GM12878 (cell line): ENCODE results near the gene TSC2. TPM values are rescaled to one million over a fixed set of nuclear protein-coding genes. Genes with fewer than 3 reads are reported as not detected.
A peak's percentile ranks its signal among the peaks of the same experiment; 100 is the strongest.

Source experiments
- ATAC-seq: fragments of 200-7000 bp; cut with Tn5 transposase; 3 replicates; pipeline ENCODE4 v1.9.1; 2020; ENCODE audit warnings: mild to moderate bottlenecking, moderate library complexity
- BruUV-seq: library from RNA; stranded (reverse); fragments of 400-500 nt; replicated peaks from 2 replicates; lab custom pipeline; 2021; lab: Mats Ljungman, UMichigan
- CTCF ChIA-PET: fragments of 300-600 bp; sonication (Branson Sonifier 250); formaldehyde crosslinking; extraction: SDS; loops from one replicate; lab custom pipeline; 2021; ENCODE audit warnings: inconsistent platforms; lab: Yijun Ruan, JAX
- POLR2A ChIA-PET: fragments of 350-600 bp; formaldehyde crosslinking; extraction: SDS; loops from one replicate; lab custom pipeline; 2021; ENCODE audit warnings: inconsistent platforms; lab: Charles Lee
- RAD21 ChIA-PET: fragments of 300-600 bp; sonication (Branson Sonifier 250); formaldehyde crosslinking; loops from one replicate; lab custom pipeline; 2023; ENCODE audit warnings: antibody characterized with exemption; ENCODE audit not compliant: unreplicated experiment; lab: Charles Lee
- SMC1A ChIA-PET: fragments of 300-600 bp; sonication (Branson Sonifier 250); formaldehyde crosslinking; loops from one replicate; lab custom pipeline; 2023; ENCODE audit not compliant: unreplicated experiment, uncharacterized antibody; lab: Charles Lee
- DNase-seq: peaks from one replicate; pipeline ENCODE4 v3.0.0-alpha.2; 2011; ENCODE audit warnings: low read depth, low spot score
- FAIRE-seq: peaks from 3 replicates; lab custom pipeline; 2011; peaks lifted over from hg19 to GRCh38; lab: Jason Lieb, UNC
- H2AFZ ChIP-seq: 2 replicates; pipeline ENCODE4 v1.6.0; 2011; ENCODE audit warnings: low read depth, low read length, control low read depth; ENCODE audit not compliant: control insufficient read depth
- H3K27ac ChIP-seq: 2 replicates; pipeline ENCODE4 v1.5.1; 2011; ENCODE audit warnings: control low read depth; ENCODE audit not compliant: control insufficient read depth, insufficient read depth
- H3K27me3 ChIP-seq, 2 experiments: replicated peaks in 1 of 2; 2 replicates each; pipeline versions ENCODE4 v1.6.0 to v1.6.1; 2011; ENCODE audit warnings: low read length in 1 of 2; ENCODE audit not compliant: control insufficient read depth in 2 of 2, insufficient read depth in 2 of 2
- H3K36me3 ChIP-seq, 2 experiments: 2 replicates each; pipeline ENCODE4 v1.5.1; 2011; ENCODE audit warnings: low read length in 1 of 2; ENCODE audit not compliant: control insufficient read depth in 2 of 2, insufficient read depth in 2 of 2
- H3K4me1 ChIP-seq: 2 replicates; pipeline ENCODE4 v1.6.1; 2011; ENCODE audit warnings: mild to moderate bottlenecking, low read length, moderate library complexity, mixed read lengths; ENCODE audit not compliant: control insufficient read depth, insufficient read depth
- H3K4me2 ChIP-seq: 2 replicates; pipeline ENCODE4 v1.6.0; 2011; ENCODE audit warnings: control low read depth; ENCODE audit not compliant: control insufficient read depth, insufficient read depth
- H3K4me3 ChIP-seq: fragments of 200-600 bp; sonication (generic); 2 replicates; pipeline ENCODE4 v1.5.1; 2016
- H3K79me2 ChIP-seq: 2 replicates; pipeline ENCODE4 v1.6.0; 2011; ENCODE audit warnings: low read length; ENCODE audit not compliant: control insufficient read depth, insufficient read depth
- H3K9ac ChIP-seq: 2 replicates; pipeline ENCODE4 v1.8.0; 2011; ENCODE audit warnings: low read length, control low read depth, mixed read lengths; ENCODE audit not compliant: control insufficient read depth, insufficient read depth
- H3K9me3 ChIP-seq: replicated peaks from 3 replicates; pipeline ENCODE4 v1.5.1; 2011; ENCODE audit warnings: mild to moderate bottlenecking, low read length; ENCODE audit not compliant: control insufficient read depth, insufficient read depth
- H4K20me1 ChIP-seq: 2 replicates; pipeline ENCODE4 v1.6.0; 2011; ENCODE audit not compliant: control insufficient read depth, insufficient read depth
- BACH1 ChIP-seq: fragments of 450-650 bp; IDR thresholded peaks from 2 replicates; pipeline ENCODE4 v1.6.1; 2017; ENCODE audit warnings: mild to moderate bottlenecking, borderline replicate concordance
- CHD2 ChIP-seq: IDR thresholded peaks from 2 replicates; pipeline ENCODE4 v1.6.1; 2011; ENCODE audit warnings: low read depth, low read length, improper control_type of control experiment, borderline replicate concordance
- DPF2 ChIP-seq: fragments of 450-650 bp; IDR thresholded peaks from 2 replicates; pipeline ENCODE4 v1.6.1; 2017; ENCODE audit warnings: mild to moderate bottlenecking
- EED ChIP-seq: sonication (generic); IDR thresholded peaks from 2 replicates; pipeline ENCODE4 v1.6.1; 2016; ENCODE audit warnings: antibody characterized with exemption, low read depth
- EGR1 ChIP-seq, 2 experiments: IDR thresholded peaks; 1 replicate in 1 of 2; 2 replicates in 1 of 2; pipeline ENCODE4 v1.6.1; 2011 to 2012; ENCODE audit warnings: low read depth in 2 of 2, low read length in 2 of 2, borderline replicate concordance in 1 of 2, mild to moderate bottlenecking in 1 of 2, moderate library complexity in 1 of 2
- GABPA ChIP-seq: IDR thresholded peaks from 2 replicates; pipeline ENCODE4 v1.6.1; 2014; ENCODE audit warnings: antibody characterized with exemption, low read depth, mild to moderate bottlenecking, inconsistent platforms
- HDAC2 ChIP-seq: fragments of 200-600 bp; sonication (generic); IDR thresholded peaks from 2 replicates; pipeline ENCODE4 v1.6.1; 2017
- MTA3 ChIP-seq: IDR thresholded peaks from 2 replicates; pipeline ENCODE4 v1.6.1; 2012; ENCODE audit warnings: low read length, inconsistent platforms, borderline replicate concordance
- NBN ChIP-seq: fragments of 450-650 bp; IDR thresholded peaks from 2 replicates; pipeline ENCODE4 v1.6.1; 2016
- NFXL1 ChIP-seq: fragments of 450-650 bp; IDR thresholded peaks from 2 replicates; pipeline ENCODE4 v1.6.1; 2017; ENCODE audit warnings: antibody characterized with exemption, mild to moderate bottlenecking, borderline replicate concordance
- NR2F1 ChIP-seq: fragments of 450-650 bp; conservative IDR thresholded peaks from 2 replicates; pipeline ENCODE4 v1.6.1; 2017; ENCODE audit warnings: mild to moderate bottlenecking
- SMARCA5 ChIP-seq: fragments of 450-650 bp; IDR thresholded peaks from 2 replicates; pipeline ENCODE4 v1.6.1; 2017; ENCODE audit warnings: mild to moderate bottlenecking
- SRF ChIP-seq, 2 experiments: IDR thresholded peaks; 2 replicates each; pipeline ENCODE4 v1.6.1; 2011; ENCODE audit warnings: low read depth in 2 of 2, low read length in 2 of 2, mild to moderate bottlenecking in 1 of 2, moderate library complexity in 1 of 2
- SUPT20H ChIP-seq: IDR thresholded peaks from 2 replicates; pipeline ENCODE4 v1.6.1; 2011; ENCODE audit warnings: low read depth, mild to moderate bottlenecking, low read length, moderate library complexity, borderline replicate concordance; ENCODE audit not compliant: control insufficient read depth
- YBX1 ChIP-seq: fragments of 450-650 bp; IDR thresholded peaks from 2 replicates; pipeline ENCODE4 v1.6.1; 2016; ENCODE audit warnings: antibody characterized with exemption
- ZBED1 ChIP-seq: IDR thresholded peaks from 2 replicates; pipeline ENCODE4 v1.6.1; 2016; ENCODE audit warnings: borderline replicate concordance
- ZNF24 ChIP-seq: fragments of 450-650 bp; IDR thresholded peaks from 2 replicates; pipeline ENCODE4 v1.6.1; 2017; ENCODE audit warnings: antibody characterized with exemption, mild to moderate bottlenecking
- WGBS: methylation state at CpG from one replicate; pipeline ENCODE4 v1.1.6; 2016; ENCODE audit warnings: low lambda C conversion rate; ENCODE audit not compliant: insufficient replicate concordance, insufficient coverage; ENCODE audit errors: missing lambda C conversion rate; 5-methylcytosine and 5-hydroxymethylcytosine counted together
- in situ Hi-C: fragments of 300-500 bp; cut with MboI; formaldehyde crosslinking; loops from 9 replicates; pipeline ENCODE4 v1.14.3; 2018; ENCODE audit warnings: mixed read lengths
- intact Hi-C: fragments of 100-400 bp; cut with micrococcal nuclease; formaldehyde crosslinking; loops from one replicate; pipeline ENCODE4 v1.14.2; 2022; ENCODE audit not compliant: unreplicated experiment
- polyA plus RNA-seq, 11 experiments: library from polyadenylated mRNA; depleted of rRNA in 4 of 11; unstranded in 6 of 11; stranded (reverse) in 5 of 11; fragments of >200 nt; fragmentation: Nextera tagmentation in 4 of 11; fragmentation: Illumina TruSeq in 1 of 11; extraction: Ambion mirVana in 4 of 11; extraction: Trizol in 1 of 11; gene quantifications; 1 replicate in 1 of 11; 2 replicates in 10 of 11; pipeline versions ENCODE4 v1.2.1 to v1.2.3, GENCODE V29; 2011 to 2016; ENCODE audit warnings: inconsistent platforms in 2 of 11, missing spikeins in 2 of 11, low read depth in 1 of 11
- total RNA-seq, 4 experiments: library from RNA; depleted of rRNA in 3 of 4; stranded (reverse); fragments of >200 nt in 3 of 4; fragmentation: Illumina TruSeq in 1 of 4; extraction: Trizol in 1 of 4; gene quantifications; 2 replicates each; pipeline versions ENCODE4 v1.2.1 to v1.2.3, GENCODE V29; 2013 to 2021
- TF ChIP-seq, protein P1 (sequence below): fragments of 450-650 bp; formaldehyde crosslinking; IDR thresholded peaks from 2 replicates; pipeline ENCODE4 v1.4.0; 2022; ENCODE audit warnings: mild to moderate bottlenecking, moderate library complexity
- TF ChIP-seq, protein P2 (sequence below), 3 experiments: IDR thresholded peaks in 2 of 3; conservative IDR thresholded peaks in 1 of 3; 2 replicates each; pipeline ENCODE4 v1.5.1; 2011; ENCODE audit warnings: low read depth in 3 of 3, low read length in 3 of 3, mild to moderate bottlenecking in 3 of 3, control low read depth in 2 of 3, moderate library complexity in 2 of 3, inconsistent platforms in 1 of 3, mixed read lengths in 1 of 3; ENCODE audit not compliant: control insufficient read depth in 2 of 3, insufficient read depth in 1 of 3; ENCODE audit errors: extremely low read depth in 1 of 3

TSC2 gene
- total and polyA plus RNA-seq, 10 of the 15 experiments (the other 5 are each of a cell fraction or from before 2014, with no cell fraction given): 1.6 to 77.0 (median 21.6) TPM

DNA sequence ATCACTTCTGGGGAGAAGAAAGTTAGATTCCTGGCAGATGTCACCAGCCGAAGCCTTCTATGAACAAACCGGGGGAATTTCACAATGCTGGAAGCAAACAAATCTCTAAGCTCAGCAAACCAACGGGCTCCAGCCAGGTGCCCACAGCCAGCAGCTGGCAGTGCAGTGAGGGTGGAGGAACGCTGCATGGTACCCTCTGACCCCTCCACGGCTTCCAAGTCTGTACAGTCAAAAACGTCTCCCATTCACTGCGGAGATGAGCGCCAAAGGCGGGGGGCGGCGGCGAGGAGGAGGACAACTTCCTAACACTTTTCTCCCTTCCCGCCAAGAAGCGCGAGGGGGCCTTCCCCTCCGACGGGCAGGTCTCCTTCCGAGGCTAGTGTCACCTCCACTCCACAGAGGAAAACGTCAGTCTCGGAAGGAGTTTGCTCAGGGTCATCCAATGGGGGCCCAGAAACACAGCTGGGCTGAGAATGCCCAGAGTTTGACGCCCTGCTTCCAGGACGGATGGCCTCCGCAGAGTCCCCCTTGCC, 39.1 kb upstream of the TSC2 start (continued):
- TF ChIP-seq CHD2 (no peak), ZNF24 (no peak), EED (0 out of 2 replicates have a peak, but pooled peaks have one; percentile 13), EGR1 (IDR thresholded peaks at IDR 0.05; ENCODE audit: borderline replicate concordance in 1 of 2, low read depth in 2 of 2, low read length in 2 of 2) (0 out of 3 replicates have a peak, but pooled peaks of 1 of the 2 experiments have one; percentile 26), NR2F1 (no peak), SUPT20H (no peak), ZBED1 (no peak), YBX1 (no peak)

DNA sequence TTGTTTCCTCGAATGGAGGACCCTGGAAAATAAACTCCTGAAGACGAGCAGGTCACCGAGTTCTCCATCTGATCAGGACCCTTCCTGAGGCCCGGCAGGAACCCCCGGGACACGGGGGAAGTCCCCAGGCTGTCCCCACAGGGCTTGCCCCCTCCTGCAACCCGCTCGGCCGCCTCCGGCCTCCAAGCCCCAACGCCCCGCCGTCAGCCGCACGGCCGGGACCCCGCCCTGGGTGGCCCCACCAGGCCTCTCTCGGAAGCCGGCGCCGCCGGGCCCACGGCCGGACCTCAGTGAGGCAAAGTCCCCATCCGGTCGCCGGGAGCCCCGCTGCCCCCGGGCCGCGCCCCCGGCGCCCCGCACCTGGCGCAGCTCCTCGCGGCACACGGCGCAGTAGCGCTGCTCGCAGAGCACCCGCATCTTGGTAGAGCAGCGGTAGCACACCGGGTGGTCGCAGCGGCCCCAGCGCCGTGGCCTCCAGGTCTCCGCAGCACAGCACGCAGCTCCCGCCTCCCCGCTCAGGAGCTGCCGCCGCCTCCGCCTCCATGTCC, 38.5 kb upstream of the TSC2 start:
- Histone ChIP-seq H3K4me1 (peaks cover 21% of the 10 kb centered on the region), H2AFZ (no peak overlapping the region; the same call in 1 of the 2 replicates), H3K79me2 (peaks cover 61% of the 10 kb centered on the region), H3K9me3 (no peaks in the 10 kb centered on the region), H3K27ac (peak overlapping the region; percentile 89), H4K20me1 (no peaks in the 10 kb centered on the region), H3K27me3 (no peaks in the 10 kb centered on the region), H3K36me3 (peaks cover 0 to 3% of the 10 kb centered on the region in 2 experiments; a peak in 1 of 4 replicates), H3K4me3 (peak overlapping the region; percentile 100), H3K9ac (peak overlapping the region; percentile 92), H3K4me2 (peak overlapping the region; percentile 98)
- ATAC-seq (peak; percentile 25), DNase-seq (no peak), FAIRE-seq (no peak)
- BruUV-seq: no TSS peak
- intact Hi-C loops (loop anchor here (5.0 kb wide), 1 partner anchor 143 kb away; no protein-coding TSS in a partner anchor), in situ Hi-C loops (no loop called here)
- ChIA-PET RAD21 (no interaction called here), POLR2A (interaction anchor here (0.6 to 2.2 kb wide), 4 partner anchors 13 to 526 kb away, joined by 3 to 14 read pairs (median 6); partner anchors contain the start of gene TRAF7), SMC1A (interaction anchor here (1.1 to 1.9 kb wide), 2 partner anchors 28 to 146 kb away, joined by 3 to 5 read pairs; partner anchors contain the start of genes NOXO1 and TRAF7), CTCF (interaction anchor here (1.3 kb wide), 1 partner anchor 8 kb away, joined by 3 read pairs; no protein-coding TSS in a partner anchor)
- WGBS: 2% methylated on average over 44 of the region's 55 CpGs
- TF ChIP-seq SMARCA5 (peak; percentile 36; the same call in 1 of the 2 replicates), NBN (no peak), HDAC2 (no peak), NFXL1 (no peak), MTA3 (no peak), YBX1 (no peak), SRF (IDR thresholded peaks at IDR 0.05; ENCODE audit: low read depth in 2 of 2, low read length in 2 of 2) (no peak), BACH1 (no peak), GABPA (no peak), DPF2 (peak; percentile 30; the same call in 1 of the 2 replicates)
- TF ChIP-seq, protein P1, sequence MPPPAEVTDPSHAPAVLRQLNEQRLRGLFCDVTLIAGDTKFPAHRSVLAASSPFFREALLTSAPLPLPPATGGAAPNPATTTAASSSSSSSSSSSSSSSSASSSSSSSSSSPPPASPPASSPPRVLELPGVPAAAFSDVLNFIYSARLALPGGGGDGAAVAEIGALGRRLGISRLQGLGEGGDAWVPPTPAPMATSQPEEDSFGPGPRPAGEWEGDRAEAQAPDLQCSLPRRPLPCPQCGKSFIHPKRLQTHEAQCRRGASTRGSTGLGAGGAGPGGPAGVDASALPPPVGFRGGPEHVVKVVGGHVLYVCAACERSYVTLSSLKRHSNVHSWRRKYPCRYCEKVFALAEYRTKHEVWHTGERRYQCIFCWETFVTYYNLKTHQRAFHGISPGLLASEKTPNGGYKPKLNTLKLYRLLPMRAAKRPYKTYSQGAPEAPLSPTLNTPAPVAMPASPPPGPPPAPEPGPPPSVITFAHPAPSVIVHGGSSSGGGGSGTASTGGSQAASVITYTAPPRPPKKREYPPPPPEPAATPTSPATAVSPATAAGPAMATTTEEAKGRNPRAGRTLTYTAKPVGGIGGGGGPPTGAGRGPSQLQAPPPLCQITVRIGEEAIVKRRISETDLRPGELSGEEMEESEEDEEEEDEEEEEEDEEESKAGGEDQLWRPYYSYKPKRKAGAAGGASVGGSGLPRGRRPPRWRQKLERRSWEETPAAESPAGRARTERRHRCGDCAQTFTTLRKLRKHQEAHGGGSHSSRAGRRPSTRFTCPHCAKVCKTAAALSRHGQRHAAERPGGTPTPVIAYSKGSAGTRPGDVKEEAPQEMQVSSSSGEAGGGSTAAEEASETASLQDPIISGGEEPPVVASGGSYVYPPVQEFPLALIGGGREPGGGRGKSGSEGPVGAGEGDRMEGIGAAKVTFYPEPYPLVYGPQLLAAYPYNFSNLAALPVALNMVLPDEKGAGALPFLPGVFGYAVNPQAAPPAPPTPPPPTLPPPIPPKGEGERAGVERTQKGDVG (CRISPR knock-in tag): no peak
- TF ChIP-seq, protein P2, sequence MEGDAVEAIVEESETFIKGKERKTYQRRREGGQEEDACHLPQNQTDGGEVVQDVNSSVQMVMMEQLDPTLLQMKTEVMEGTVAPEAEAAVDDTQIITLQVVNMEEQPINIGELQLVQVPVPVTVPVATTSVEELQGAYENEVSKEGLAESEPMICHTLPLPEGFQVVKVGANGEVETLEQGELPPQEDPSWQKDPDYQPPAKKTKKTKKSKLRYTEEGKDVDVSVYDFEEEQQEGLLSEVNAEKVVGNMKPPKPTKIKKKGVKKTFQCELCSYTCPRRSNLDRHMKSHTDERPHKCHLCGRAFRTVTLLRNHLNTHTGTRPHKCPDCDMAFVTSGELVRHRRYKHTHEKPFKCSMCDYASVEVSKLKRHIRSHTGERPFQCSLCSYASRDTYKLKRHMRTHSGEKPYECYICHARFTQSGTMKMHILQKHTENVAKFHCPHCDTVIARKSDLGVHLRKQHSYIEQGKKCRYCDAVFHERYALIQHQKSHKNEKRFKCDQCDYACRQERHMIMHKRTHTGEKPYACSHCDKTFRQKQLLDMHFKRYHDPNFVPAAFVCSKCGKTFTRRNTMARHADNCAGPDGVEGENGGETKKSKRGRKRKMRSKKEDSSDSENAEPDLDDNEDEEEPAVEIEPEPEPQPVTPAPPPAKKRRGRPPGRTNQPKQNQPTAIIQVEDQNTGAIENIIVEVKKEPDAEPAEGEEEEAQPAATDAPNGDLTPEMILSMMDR (IDR thresholded peaks at IDR 0.05 in 2 of 3, conservative IDR thresholded peaks at IDR 0.05 in 1 of 3; ENCODE audit: control insufficient read depth in 2 of 3, extremely low read depth in 1 of 3, insufficient read depth in 1 of 3, low read depth in 3 of 3, low read length in 3 of 3): no peak
